Measurements from ENCODE around the gene GRM1.

GRM1 gene

GRCh38 chr6:146190581-146190980 lies 161.7 kb downstream of the GRM1 start:
- Histone ChIP-seq H3K27ac (ENCODE audit: low read depth, low read length) (no peak overlapping the region), H3K4me3 (ENCODE audit: low read depth, low read length) (no peak overlapping the region), H3K4me1 (ENCODE audit: control insufficient read depth, insufficient read depth, low read length) (no peaks in the 10 kb centered on the region)

GRCh38 chr6:146191166-146191565 lies 162.3 kb downstream of the GRM1 start:
- H3K36me3 ChIP-seq (ENCODE audit: control insufficient read depth, insufficient read depth, low read length): no peaks in the 10 kb centered on the region
- no peak overlapping the region for H3K4me3 ChIP-seq (ENCODE audit: low read depth, low read length)
- no peaks in the 10 kb centered on the region for H3K4me1 ChIP-seq (ENCODE audit: control insufficient read depth, insufficient read depth, low read length)
- H3K9me3 ChIP-seq (ENCODE audit: control insufficient read depth, insufficient read depth, low read depth, low read length): no peaks in the 10 kb centered on the region
- no peaks in the 10 kb centered on the region for H3K27me3 ChIP-seq (ENCODE audit: control insufficient read depth, insufficient read depth, low read length)
- no peak overlapping the region for H3K27ac ChIP-seq (ENCODE audit: low read depth, low read length)
- H3K9ac ChIP-seq (ENCODE audit: low read length): no peak overlapping the region

More at GRCh38 chr6:146190581-146190980, 161.7 kb downstream of the GRM1 start:
- Histone ChIP-seq H3K27me3 (ENCODE audit: control insufficient read depth, insufficient read depth, low read length) (no peaks in the 10 kb centered on the region), H3K9me3 (ENCODE audit: control insufficient read depth, insufficient read depth, low read depth, low read length) (no peaks in the 10 kb centered on the region), H3K9ac (ENCODE audit: low read length) (no peak overlapping the region), H3K36me3 (ENCODE audit: control insufficient read depth, insufficient read depth, low read length) (no peaks in the 10 kb centered on the region)

- H3K36me3 ChIP-seq (ENCODE audit: control insufficient read depth, insufficient read depth, low read length): no peaks in the 10 kb centered on the region
- no peaks in the 10 kb centered on the region for H3K4me1 ChIP-seq (ENCODE audit: control insufficient read depth, insufficient read depth, low read length)
- no peak overlapping the region for H3K4me3 ChIP-seq (ENCODE audit: low read depth, low read length)
- H3K9me3 ChIP-seq (ENCODE audit: control insufficient read depth, insufficient read depth, low read depth, low read length): no peaks in the 10 kb centered on the region
- H3K27me3 ChIP-seq (ENCODE audit: control insufficient read depth, insufficient read depth, low read length): no peaks in the 10 kb centered on the region
- no peak overlapping the region for H3K9ac ChIP-seq (ENCODE audit: low read length)
- no peak overlapping the region for H3K27ac ChIP-seq (ENCODE audit: low read depth, low read length)
Observed at GRCh38 chr6:146191612-146192011, 162.8 kb downstream of the GRM1 start.

- Histone ChIP-seq H3K9me3 (ENCODE audit: control insufficient read depth, insufficient read depth, low read depth, low read length) (no peaks in the 10 kb centered on the region), H3K4me1 (ENCODE audit: control insufficient read depth, insufficient read depth, low read length) (no peaks in the 10 kb centered on the region), H3K36me3 (ENCODE audit: control insufficient read depth, insufficient read depth, low read length) (no peaks in the 10 kb centered on the region), H3K27ac (ENCODE audit: low read depth, low read length) (no peak overlapping the region), H3K4me3 (ENCODE audit: low read depth, low read length) (no peak overlapping the region), H3K27me3 (ENCODE audit: control insufficient read depth, insufficient read depth, low read length) (no peaks in the 10 kb centered on the region), H3K9ac (ENCODE audit: low read length) (no peak overlapping the region)
Observed at GRCh38 chr6:146194434-146194833, 165.6 kb downstream of the GRM1 start.

GRCh38 chr6:146200176-146200575 lies 171.3 kb downstream of the GRM1 start:
- Histone ChIP-seq H3K27me3 (ENCODE audit: control insufficient read depth, insufficient read depth, low read length) (no peaks in the 10 kb centered on the region), H3K4me1 (ENCODE audit: control insufficient read depth, insufficient read depth, low read length) (no peaks in the 10 kb centered on the region), H3K36me3 (ENCODE audit: control insufficient read depth, insufficient read depth, low read length) (no peaks in the 10 kb centered on the region), H3K9ac (ENCODE audit: low read length) (no peak overlapping the region), H3K4me3 (ENCODE audit: low read depth, low read length) (no peak overlapping the region), H3K27ac (ENCODE audit: low read depth, low read length) (no peak overlapping the region), H3K9me3 (ENCODE audit: control insufficient read depth, insufficient read depth, low read depth, low read length) (no peaks in the 10 kb centered on the region)

GRCh38 chr6:146202570-146202969 lies 173.7 kb downstream of the GRM1 start:
- H3K9me3 ChIP-seq (ENCODE audit: control insufficient read depth, insufficient read depth, low read depth, low read length): no peaks in the 10 kb centered on the region
- H3K36me3 ChIP-seq (ENCODE audit: control insufficient read depth, insufficient read depth, low read length): no peaks in the 10 kb centered on the region
- H3K27me3 ChIP-seq (ENCODE audit: control insufficient read depth, insufficient read depth, low read length): no peaks in the 10 kb centered on the region
- H3K4me1 ChIP-seq (ENCODE audit: control insufficient read depth, insufficient read depth, low read length): no peaks in the 10 kb centered on the region
- no peak overlapping the region for H3K9ac ChIP-seq (ENCODE audit: low read length)
- H3K4me3 ChIP-seq (ENCODE audit: low read depth, low read length): no peak overlapping the region
- no peak overlapping the region for H3K27ac ChIP-seq (ENCODE audit: low read depth, low read length)

- Histone ChIP-seq H3K27me3 (ENCODE audit: control insufficient read depth, insufficient read depth, low read length) (no peaks in the 10 kb centered on the region), H3K9me3 (ENCODE audit: control insufficient read depth, insufficient read depth, low read depth, low read length) (no peaks in the 10 kb centered on the region), H3K36me3 (ENCODE audit: control insufficient read depth, insufficient read depth, low read length) (no peaks in the 10 kb centered on the region), H3K9ac (ENCODE audit: low read length) (no peak overlapping the region), H3K4me3 (ENCODE audit: low read depth, low read length) (no peak overlapping the region), H3K27ac (ENCODE audit: low read depth, low read length) (no peak overlapping the region), H3K4me1 (ENCODE audit: control insufficient read depth, insufficient read depth, low read length) (no peaks in the 10 kb centered on the region)
Observed at GRCh38 chr6:146209942-146210341, 181.1 kb downstream of the GRM1 start.

GRCh38 chr6:146210406-146211083 lies 181.7 kb downstream of the GRM1 start:
- Histone ChIP-seq H3K9me3 (ENCODE audit: control insufficient read depth, insufficient read depth, low read depth, low read length) (no peaks in the 10 kb centered on the region), H3K36me3 (ENCODE audit: control insufficient read depth, insufficient read depth, low read length) (no peaks in the 10 kb centered on the region), H3K27ac (ENCODE audit: low read depth, low read length) (no peak overlapping the region), H3K27me3 (ENCODE audit: control insufficient read depth, insufficient read depth, low read length) (no peaks in the 10 kb centered on the region), H3K9ac (ENCODE audit: low read length) (no peak overlapping the region), H3K4me1 (ENCODE audit: control insufficient read depth, insufficient read depth, low read length) (no peaks in the 10 kb centered on the region), H3K4me3 (ENCODE audit: low read depth, low read length) (no peak overlapping the region)

GRCh38 chr6:146211646-146212045 lies 182.8 kb downstream of the GRM1 start:
- Histone ChIP-seq H3K4me3 (ENCODE audit: low read depth, low read length) (no peak overlapping the region), H3K9me3 (ENCODE audit: control insufficient read depth, insufficient read depth, low read depth, low read length) (no peaks in the 10 kb centered on the region), H3K27me3 (ENCODE audit: control insufficient read depth, insufficient read depth, low read length) (no peaks in the 10 kb centered on the region), H3K36me3 (ENCODE audit: control insufficient read depth, insufficient read depth, low read length) (no peaks in the 10 kb centered on the region), H3K27ac (ENCODE audit: low read depth, low read length) (no peak overlapping the region), H3K4me1 (ENCODE audit: control insufficient read depth, insufficient read depth, low read length) (no peaks in the 10 kb centered on the region), H3K9ac (ENCODE audit: low read length) (no peak overlapping the region)

GRCh38 chr6:146212781-146213180 lies 183.9 kb downstream of the GRM1 start:
- no peaks in the 10 kb centered on the region for H3K9me3 ChIP-seq (ENCODE audit: control insufficient read depth, insufficient read depth, low read depth, low read length)
- H3K27ac ChIP-seq (ENCODE audit: low read depth, low read length): no peak overlapping the region
- H3K4me3 ChIP-seq (ENCODE audit: low read depth, low read length): no peak overlapping the region

GRCh38 chr6:146219101-146219500 lies 190.2 kb downstream of the GRM1 start:
- Histone ChIP-seq H3K27me3 (ENCODE audit: control insufficient read depth, insufficient read depth, low read length) (no peaks in the 10 kb centered on the region), H3K4me1 (ENCODE audit: control insufficient read depth, insufficient read depth, low read length) (no peaks in the 10 kb centered on the region), H3K27ac (ENCODE audit: low read depth, low read length) (no peak overlapping the region), H3K4me3 (ENCODE audit: low read depth, low read length) (no peak overlapping the region), H3K9ac (ENCODE audit: low read length) (no peak overlapping the region), H3K36me3 (ENCODE audit: control insufficient read depth, insufficient read depth, low read length) (no peaks in the 10 kb centered on the region), H3K9me3 (ENCODE audit: control insufficient read depth, insufficient read depth, low read depth, low read length) (no peaks in the 10 kb centered on the region)

More at GRCh38 chr6:146212781-146213180, 183.9 kb downstream of the GRM1 start:
- no peaks in the 10 kb centered on the region for H3K4me1 ChIP-seq (ENCODE audit: control insufficient read depth, insufficient read depth, low read length)
- H3K36me3 ChIP-seq (ENCODE audit: control insufficient read depth, insufficient read depth, low read length): no peaks in the 10 kb centered on the region
- no peak overlapping the region for H3K9ac ChIP-seq (ENCODE audit: low read length)
- no peaks in the 10 kb centered on the region for H3K27me3 ChIP-seq (ENCODE audit: control insufficient read depth, insufficient read depth, low read length)
